Glomerular visceral epithelial cell (primary cell): ENCODE measurements around the gene SZT2.
"Not testable (repeated sequence)": the region's sequence is repeated elsewhere in the genome, so short reads cannot be mapped to it uniquely, and the experiment has no call there.

Experiments used
- DNase-seq: peaks from one replicate; pipeline ENCODE4 v3.0.0-alpha.2; 2016; ENCODE audit errors: extremely low spot score

The SZT2 gene

DNA sequence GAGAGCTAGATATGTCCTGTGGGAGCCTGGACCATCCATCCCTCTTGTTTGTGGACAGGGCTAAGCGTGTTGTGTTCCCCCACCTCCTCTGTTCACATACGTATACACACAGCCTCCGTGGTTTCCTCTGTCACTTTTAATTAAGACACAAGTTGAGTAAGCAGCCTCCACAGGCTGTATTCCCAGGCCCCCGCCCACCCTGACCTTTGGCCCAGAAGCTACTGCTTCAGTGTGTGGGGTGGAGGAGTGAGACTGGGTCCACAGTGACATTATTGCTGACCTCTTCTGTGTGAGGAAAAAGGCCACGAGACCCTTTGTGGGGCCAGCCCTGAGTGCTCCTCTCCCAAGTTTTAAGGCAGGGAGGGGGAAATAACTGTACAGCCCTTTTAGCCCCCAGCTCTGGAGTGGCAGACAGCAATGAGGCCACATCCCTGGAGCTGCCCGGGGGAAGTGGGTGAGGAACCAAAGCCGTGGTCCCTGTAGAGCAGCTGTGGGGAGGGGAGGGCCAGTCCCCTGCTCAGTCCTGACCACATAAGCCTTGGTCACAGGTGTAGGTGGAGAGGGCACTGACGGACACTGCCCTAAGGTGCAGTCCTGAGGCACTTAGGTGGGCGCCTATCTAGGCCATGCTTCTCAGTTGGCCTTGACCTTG is 26.3 kb upstream of the SZT2 start:
- no peak for DNase-seq

DNA sequence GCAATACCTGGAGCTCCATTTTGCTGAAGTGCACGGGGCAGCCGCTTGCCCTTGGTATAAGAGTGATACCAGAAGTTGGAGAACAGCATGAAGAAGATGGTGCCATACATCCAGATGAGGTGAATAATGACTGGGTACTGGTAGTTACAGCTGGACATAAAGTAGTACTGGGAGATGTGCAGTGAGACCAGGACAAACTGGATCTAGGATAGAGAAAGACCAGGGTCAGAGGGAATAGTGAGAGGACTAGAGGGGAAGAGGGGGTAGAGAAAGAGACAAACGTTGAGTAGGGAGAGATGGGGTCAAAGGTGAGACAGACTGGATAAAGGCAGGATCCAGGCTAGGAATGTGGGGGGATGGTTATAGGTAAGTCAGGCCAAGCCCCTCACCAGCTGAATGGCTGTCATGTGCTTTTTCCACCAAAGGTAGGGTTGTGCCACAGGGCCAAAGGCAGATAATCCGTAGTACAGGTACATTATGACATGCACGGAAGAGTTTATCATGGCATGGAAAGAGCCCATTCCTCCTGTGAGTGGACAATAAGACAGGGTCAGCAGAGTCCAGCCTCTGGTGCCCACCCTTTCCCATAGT is 25.7 kb upstream of the SZT2 start:
- DNase-seq = no peak

DNA sequence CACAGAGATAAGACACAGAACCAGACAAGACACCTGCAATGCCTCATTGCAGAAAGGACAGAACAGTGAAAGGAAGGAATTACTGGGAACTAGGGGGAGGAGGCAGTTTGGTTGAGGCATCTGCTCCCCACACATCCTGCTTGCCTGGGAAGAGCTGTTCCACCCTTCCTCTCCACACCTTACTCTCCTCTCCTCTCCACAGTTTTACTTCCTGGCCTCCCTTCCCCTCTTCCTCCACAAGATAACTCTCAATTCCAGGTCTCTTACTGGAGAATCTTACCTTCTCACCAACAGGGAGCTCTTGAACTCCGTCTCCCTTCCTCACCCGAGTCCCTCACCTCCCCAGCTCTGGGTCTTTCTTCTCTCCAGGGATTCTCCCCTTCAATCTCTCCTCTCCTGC is 24.0 kb upstream of the SZT2 start:
- DNase-seq = no peak

DNA sequence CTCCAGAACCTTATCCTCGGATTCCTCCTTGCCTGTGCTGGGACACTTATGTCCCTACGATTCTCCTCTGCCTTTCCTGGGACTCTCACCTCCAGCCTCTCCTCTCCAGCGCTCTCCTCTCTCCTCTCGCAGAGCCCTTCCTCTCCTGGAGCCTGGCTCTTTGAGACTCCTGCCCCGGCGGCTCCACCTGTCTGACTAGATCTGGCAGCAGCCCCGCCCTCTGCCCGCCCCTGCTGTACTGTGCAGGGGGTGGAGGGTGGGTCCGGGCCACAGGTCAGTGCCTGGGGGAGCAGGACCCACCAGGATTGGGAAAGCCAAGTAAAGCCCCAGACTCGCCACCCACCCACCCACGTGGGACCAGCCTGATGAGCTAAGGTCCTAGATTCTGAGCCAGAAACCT is 23.5 kb upstream of the SZT2 start:
- no peak for DNase-seq

DNA sequence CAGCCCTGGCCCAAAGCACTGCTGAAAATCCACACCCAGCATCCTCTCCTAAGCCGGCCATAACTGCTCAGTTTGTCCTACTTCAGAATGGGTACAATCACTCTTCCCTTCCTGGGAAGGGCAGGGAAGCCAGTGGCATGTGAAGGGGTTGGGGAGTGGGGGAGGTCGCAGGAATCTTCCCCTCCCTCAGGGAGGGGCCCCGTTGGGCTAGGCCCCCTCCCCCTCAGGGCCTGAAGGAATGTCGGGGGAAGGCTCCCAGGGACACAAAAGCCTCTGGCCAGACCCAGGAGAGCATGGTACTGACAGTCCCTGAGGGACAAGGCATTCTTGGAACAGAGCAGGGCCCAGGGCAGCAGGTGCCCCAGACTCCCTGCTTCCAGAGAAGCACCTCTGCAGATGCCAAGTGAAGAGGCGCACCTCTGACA is 23.1 kb upstream of the SZT2 start:
- peak; percentile 24 for DNase-seq

DNA sequence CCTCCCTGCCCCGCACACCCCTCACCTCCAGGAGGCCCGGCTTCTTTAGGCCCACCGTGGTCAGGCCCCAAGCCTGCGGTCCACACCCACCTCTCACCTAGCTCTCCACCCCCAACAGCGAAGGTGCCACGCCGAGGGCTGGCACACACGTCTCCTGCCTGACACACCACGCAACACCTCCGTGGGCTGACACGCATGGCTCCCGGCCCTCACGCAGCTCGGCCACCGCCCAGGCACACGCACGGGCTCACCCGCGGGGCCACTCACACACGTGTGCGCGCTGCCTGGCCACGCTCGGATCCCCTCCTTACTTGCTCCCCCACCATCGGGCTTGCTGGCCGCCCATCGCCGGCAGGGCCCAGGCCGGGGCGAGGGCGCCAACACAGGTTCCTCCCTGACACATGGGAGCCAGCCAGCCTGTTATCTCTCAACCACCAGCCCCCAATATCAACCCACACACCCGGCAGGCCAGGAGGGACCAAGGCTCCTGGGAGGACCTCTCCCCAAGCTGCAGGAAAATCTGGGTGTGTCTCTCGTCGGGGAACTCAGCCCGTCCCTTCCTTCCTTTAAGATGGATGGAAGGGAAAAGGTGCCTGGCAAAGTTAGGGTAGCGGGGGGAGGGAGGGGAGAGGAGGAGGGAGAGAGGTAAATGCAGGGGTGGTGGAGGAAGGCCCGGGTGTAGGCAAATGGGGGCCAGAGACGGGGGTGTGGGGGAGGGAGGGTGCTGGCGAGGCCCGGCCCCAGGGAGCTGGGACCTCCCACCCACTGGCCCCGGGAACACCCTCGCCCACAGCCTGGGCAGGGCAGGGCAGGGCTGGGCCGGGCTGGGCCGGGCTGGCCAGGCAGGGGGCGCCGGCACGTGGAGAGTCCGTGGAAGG is 22.4 kb upstream of the SZT2 start:
- DNase-seq = no peak

DNA sequence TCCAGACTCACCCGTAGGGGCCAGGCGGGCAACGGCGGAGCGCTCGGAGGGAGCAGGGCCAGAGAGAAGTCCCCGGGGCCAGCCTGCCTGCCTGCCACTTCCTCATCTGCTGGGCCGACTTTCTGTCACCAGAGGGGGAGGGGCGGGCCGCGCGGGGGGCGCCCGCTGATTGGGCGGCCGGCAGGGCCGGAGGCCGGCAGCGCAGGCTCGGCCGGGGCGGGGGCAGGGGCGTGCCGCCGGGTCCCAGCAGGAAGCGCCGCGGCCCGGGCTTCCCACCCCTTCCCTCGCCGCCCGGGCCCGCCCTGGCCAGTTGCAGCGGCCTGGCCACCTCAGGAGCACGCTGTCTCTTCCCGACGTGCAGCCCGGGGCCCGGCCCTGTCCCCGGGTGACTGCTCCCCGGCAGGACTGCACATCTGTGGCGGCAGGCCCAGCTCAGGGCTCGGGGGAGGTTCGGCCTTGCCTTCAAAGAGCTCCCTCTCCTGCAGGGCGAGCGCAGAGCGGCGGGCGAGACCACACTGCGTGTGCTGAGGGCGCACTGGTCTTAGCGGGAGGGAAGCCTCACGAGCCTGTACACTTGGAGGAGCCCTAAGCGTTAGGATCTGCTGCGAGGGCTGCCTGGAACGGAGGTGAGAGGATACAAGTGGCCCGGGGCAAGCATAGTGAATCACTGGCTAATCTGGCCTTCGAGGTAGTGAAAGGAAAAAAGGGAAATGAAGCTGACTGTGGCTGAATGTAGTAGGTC is 21.6 kb upstream of the SZT2 start, which contains the start of gene ELOVL1:
TSS of gene ELOVL1 (minus strand) at position 108 of the 742 bp plus-strand sequence. CDS start 2,402 bp downstream, outside the sequence.
- DNase-seq = peak; percentile 93

DNA sequence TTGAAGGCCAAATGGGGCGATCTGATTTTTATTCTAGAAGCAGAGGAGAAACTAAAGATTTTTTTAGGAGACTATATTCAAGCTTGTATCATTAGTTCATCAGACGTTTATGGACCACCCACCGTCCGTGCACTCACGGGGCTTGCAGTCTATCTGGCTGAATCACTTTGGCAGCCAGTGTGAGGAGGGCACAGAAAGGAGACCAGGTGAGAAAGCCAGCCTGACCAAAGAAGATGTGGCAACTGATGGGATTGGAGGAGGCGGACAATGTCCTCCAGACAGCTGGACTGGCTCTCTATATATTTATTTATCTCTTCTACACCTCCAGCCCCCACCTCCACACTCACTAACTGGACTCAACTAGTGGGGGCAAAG is 21.1 kb upstream of the SZT2 start:
- no peak for DNase-seq

DNA sequence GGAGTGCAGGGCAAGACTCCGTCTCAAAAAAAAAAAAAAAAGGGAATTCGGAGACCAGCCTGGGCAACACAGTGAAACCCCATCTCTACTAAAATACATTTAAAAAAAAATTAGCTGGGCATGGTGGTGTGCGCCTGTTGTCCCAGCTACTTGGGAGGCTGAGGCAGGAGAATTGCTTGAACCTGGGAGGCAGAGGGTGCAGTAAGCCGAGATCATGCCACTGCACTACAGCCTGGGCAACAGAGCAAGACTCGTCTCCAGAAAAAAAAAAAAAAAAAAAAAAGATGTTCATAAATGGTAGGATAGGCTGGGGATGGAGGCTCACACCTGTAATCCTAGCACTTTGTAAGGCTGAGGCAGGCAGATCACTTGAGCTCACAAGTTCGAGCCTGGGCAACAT is 19.9 kb upstream of the SZT2 start:
- not testable (repeated sequence) for DNase-seq

DNA sequence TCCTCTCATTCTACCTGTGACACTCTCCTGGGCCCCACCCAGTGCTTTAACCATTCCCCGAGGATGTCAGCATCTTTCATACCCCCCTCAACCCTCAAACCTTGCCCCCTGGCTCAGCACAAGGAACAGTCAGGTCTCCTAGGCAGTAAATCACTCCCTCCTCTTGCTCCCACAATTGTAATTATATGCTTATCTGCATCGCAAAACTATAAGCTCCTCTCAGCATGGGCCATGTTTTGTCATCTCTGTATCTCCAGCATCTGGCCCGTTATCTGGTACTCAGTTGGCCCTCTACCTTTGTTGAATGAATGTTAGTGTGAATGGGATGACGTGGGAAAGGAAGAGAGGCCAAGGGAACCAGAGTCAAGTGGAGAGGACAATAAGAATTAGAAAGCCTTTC is 19.1 kb upstream of the SZT2 start:
- no peak for DNase-seq

DNA sequence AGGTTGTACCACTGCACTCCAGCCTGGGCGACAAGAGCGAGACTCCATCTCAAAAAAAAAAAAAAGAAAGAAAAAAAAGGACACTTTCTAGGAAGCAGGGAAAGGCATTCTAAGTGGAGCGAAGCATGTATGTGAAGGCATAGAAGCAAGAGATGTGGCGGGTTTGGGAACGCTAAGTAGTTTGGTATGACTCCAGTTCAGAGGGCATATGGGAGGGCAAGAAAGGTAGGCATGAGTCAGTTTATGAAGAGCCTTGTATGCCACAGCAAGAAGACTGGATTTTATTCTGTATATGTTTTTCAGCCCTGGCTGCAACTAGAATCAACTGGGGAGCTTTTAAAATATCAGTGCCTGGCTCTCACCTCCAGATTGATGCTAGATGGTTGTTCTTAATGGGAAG is 17.5 kb upstream of the SZT2 start:
- no peak for DNase-seq

DNA sequence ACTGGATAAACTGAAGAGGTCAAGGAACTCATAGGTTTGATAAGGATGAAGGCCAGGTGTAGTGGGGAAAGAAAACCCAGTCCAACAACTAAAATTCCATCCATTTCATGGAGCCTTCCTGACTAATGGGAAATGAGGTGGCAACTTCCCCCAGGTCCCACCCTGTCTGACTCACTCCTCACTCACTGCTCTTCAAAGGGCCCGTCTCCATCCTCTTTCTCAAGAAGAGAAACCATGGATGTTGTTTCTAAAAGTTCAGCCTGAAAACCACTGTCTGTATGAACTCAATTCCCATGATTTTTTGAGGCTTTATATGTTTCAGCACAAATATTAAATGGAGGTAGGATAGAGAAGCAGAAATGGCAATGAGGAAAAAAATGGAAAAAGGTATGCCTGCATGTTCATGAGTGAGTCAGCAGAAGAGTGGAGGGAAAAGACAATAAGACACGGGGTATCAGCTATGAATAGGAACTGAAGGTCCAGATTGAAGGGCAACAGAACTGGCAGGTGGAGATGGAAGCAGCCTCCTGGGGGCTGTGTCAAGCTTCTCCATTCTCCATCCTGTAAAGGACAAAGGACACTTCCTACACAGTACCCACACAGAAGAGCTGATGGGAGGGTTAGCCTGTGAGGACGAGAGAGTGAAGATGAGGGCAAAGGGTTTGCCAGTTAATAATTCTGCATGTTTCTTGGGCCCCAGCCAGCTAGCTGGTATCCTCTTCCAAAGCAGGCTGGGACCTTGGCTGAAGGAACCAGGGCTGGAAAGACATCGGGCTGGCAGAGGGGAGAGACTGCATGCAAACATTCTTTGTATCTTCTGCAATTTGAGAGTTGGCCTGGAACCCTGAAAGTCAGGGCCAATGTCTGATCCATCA is 16.4 kb upstream of the SZT2 start:
- peak; percentile 62 for DNase-seq

DNA sequence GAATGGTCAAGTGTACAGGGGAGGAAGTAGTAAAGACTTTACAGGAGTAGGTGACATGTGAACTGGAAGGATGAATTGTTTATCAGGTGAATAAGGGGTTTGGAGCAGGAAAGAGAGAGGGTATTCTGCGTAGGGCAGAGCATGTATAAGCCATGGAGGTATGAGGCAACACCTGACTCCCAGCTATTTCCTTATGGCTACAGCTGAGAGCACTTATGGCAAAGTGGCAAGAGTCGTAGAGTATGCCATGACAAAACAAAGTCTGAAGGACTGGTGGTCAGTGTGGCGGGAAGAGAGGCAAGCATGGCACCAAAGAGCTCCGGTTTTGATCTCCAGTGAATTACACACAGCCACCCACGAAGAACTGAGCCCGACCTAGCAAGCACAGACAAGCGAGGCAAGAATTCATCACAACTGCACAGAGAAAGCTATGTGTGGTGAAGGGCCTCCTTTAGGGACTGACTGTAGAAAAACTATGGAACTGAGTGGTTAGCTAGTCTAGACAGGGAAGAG is 12.9 kb upstream of the SZT2 start:
- no peak for DNase-seq

DNA sequence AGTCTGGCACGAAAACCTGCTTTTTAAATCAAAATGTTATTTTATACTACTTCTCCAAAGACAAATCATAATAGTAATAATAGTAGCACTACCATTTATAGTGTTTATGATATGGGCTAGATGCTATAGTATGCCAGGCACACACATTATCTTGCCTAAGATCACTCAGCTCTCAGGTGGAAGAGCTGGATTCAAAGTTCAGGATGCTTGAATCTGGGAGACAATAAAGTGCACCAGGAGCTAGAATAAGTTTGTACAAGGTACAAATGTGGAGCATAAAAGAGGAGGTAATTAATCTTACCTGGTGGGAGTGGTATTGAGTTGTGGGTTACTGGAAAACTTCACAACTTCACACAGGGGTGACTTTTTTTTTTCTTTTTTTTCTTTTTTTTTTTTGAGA is 11.9 kb upstream of the SZT2 start:
- no peak for DNase-seq

DNA sequence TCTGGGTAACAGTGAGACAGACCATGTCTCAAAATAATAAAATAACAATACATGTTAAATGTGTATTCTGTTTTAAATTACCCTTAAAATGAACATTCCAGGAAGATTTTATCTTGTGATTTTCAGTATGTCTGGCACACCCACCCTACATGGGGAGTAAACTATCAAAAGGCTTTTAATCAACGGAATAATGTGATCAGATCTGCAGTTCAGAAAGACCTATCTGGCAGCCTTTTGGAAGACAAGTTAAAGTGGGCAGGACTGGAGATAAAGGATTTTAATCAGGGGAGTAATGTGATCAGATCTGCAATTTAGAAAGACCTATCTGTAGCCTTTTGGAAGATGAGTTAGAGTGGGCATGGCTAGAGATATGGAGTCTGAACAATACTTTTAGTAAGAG is 10.2 kb upstream of the SZT2 start:
- no peak for DNase-seq

DNA sequence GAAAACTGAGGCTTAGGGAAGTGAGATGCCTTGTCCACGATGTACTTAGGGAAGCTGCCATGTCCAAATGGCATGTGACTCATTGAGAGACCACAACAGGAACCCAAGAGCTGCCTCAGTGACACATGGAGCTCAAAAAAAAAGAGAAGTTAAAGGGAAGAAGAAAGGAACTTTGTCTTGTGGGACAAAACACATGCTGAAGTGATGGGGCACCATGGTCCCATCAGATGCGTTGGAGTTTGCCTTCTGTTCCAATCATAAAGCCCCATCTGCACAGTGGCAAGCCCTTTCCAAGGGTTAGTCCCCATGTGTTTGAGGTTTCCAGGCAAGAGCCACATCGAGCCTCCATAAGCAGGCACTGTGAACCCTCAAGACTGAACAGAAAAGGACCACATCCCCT is 8.1 kb upstream of the SZT2 start:
- DNase-seq = no peak

DNA sequence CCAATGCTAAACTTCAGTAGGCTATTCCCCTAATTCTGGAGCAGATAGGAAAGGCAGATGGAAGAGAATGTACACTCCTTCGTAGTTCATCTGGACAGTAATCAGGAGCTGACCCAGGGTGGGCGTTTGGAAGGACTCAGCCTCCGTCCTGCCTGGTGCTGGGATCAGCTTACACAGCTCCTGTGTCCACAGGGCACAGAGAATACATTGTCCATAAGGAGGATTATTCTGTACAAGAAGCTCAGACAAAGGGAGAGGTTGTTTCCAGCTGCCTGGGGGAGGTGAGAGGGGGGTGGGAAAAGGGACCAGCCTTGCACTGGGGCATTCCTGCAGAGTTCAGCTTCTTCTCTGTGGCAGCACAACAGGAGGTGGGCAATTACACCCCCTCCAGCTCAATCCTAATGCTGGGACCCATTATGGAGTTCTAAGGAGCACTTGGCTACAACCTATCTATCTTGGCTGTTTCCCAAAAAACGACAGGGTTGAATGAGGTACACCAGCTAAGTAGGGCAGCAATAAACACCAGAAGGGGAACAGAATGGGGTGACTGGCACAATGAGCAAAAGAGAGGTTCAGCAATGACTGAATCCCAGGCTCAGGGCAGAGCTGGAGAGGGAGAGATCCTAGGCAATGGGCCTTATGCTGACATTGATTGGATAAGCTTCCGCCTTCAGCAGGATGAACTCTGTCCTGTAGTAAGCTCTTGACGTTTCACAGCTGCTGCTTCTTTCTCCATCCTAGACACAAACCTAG is 7.5 kb upstream of the SZT2 start:
- no peak for DNase-seq

DNA sequence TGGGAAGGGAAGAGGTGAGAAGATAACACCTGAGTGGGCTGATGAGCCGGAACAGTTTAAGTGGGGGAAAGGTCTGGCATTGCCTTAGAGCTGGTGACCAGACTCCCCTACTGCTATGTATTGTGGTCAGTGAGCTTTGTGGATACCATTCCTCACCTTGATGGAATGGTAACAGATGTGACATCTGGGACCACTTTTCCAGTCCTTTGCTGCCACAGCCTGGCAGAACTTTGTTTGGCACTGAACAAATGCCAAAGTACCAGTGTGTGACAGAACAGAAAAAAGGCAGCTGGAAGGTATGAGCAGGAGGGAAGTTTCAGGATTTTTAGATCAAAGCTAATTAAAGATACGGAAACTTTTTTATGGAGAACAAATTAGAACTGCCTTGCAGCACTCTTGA is 6.2 kb upstream of the SZT2 start:
- DNase-seq = no peak

DNA sequence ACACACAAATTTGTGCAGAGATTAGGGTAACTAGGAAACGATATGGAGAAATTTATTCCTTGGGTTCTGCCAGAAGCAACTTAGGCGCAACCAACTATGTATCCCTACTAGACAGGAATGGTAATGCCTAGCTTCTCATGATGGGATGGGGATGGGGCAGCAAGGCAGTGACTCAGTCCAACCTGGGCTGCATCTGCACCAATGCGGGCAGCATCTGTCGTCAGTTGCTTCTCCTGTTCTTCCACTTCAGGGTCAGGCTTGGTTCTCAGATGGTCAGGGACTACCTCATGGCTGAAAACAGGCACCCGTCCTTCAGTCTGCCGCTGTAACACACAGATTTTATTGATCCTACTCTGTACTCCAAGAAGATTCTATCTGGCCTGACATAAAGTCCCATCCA is 3.0 kb upstream of the SZT2 start:
- no peak for DNase-seq

DNA sequence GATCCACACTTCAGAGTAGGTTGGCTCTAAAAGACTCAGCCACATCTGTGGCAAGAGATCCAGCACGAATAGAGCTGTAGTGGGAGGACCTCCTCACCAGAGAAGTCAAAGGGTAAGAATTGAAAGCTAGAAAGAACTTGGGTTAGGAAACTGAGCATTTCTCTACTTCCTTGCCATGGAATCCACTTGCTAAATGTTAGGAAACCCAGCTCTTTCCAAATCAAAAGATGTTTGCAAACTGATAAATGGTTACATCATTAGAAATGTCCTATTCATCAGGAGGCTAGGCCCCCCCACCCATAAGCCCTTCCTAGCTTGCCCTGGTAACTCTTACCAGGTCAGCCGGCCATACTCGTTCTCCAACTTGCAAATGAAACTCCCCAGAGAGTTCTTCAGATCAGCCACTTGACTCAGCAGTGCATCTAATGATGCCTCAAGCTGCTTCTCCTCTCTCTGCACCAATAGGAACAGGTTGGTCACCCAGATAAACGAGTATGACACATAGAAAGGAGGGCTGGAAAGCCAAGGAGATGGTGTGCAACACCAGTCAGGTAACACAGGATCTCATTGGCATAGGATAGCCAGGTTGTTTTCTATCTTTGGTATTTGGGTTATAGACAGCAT is 1.6 kb upstream of the SZT2 start:
- no peak for DNase-seq
